ENCODE data around the gene CD207.
"Not testable (repeated sequence)": the region's sequence is repeated elsewhere in the genome, so short reads cannot be mapped to it uniquely, and the experiment has no call there.

The CD207 gene

DNA sequence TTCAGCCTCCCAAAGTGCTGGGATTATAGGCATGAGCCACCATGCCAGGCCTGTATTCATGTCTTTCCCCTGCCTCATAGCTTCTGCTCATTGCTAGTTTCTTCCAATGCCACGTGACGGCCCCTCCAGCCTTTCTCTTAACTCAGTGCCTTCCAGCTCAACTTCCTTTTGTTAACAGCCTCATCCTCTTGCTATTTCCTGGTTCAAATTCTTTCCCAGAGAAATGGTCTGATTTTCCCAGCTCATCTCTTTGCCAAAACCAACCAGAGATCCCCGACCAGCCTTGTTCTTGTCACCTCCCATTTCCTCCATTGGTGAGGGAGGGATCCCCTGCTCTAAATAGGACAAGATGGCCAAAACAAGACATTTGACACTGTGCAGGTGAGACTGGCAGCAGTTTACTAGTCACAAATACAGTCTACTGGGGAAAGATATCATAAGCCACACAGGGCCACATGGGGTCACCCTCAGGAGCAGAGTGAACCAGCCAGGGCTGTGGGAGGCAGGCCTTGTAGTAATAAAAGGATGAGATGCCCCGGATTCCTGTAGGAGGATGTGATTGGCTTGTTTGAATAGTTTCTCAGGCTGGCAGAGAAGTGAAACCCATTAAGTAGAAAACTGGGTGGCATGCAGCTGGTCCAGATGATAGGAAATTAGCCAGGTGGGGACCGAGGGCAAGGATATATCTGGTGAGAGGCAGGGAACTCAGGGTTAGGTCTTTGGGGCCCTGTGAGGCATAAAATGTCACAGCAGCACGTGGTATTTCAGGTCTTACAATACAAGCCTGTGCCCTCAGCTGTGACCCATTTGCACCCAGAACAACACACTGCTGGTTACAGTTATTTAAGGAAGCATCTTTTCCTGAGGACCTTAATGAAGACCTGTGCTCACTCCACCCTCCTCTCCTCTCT, 6.4 kb downstream of the CD207 start:
- DNase-seq: no peak

DNA sequence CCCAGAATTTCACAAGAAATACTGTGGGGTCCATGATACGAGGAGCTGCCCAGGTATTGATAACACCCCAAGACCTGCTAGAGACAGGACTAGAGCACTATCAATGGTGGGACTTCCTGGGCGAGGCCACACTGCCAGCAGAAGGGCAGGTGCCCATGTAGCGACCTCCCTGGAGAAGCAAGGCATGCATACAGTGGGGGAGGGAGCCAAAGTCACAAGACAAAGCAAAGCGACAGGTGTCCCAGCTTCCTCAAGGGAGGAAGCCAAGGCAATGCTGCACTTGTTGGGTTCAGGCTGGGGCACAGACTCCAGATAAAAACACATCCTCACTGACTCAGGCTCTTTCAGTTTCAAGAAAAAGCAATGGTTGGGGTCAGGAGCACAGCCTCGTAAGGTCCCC, 7.5 kb downstream of the CD207 start:
- DNase-seq: no peak

DNA sequence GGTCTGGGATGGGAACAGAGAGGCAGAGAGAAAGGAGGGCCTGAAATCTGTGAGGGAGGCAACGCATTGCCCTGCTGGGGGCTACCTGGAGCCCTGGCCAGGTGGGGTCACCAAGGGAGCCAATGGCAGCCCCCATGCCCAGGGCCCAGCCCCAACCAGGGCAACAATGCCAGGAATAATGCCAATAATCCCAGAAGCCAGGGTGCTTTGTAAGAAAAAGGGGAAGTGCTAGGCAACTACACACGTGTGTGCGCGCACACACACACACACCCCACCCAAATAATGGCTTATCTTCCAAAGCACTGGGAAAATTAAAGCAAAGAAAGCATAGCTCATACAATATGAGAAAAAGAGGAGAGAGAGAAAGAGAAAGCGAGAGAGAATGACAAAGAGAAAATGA, 8.2 kb downstream of the CD207 start:
- no peak for DNase-seq

DNA sequence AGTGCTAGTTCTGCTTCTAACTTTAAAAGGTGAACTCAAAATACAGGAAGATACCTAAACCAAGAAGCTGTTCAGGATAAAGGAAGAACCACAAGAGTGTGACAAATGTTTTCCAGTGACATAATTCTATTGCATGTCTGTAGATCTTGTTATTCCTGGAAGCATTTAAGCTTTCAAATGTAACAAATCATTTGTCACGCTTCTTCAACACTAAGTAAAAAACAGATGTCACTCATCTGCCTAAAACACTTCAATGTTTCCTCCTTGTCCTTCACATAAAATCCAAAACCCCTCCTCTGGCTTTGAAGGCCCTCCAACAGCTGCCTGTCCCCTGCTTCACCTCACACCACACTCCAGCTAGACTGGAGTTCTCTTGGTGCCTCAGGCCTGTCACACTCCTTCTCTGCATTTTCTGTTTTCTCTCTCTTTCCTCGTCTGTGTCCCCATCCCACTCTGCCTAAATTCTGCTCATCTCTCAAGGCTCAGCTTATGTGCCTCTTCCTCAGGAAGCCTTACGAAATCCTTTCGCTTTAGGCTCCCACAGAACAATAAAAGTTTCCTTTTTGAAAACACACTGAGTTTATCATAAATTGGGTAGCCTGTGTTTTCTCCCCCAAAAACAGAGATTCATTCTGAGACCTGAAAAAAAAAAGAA, 8.8 kb downstream of the CD207 start:
- no peak for DNase-seq

DNA sequence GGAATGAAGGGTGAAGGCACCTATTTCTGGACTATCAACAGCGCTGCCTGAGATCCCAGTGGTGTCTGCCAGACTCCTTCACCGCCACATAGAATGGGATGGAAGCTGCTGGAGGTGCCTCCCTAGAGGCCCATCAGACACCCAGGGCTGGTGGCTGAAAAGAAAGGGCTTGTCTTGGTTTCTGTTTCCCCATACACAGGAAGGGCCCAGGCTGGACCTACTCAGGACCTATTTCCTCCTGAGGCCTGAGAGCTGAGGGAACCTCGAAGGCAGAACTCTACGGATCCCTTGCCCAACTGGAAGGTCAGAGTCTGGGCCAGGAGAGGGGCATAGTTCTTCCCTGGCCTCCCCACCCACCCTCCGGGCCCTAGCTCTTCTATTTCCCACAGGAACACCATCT, 12.4 kb downstream of the CD207 start:
- peak; percentile 33 for DNase-seq

DNA sequence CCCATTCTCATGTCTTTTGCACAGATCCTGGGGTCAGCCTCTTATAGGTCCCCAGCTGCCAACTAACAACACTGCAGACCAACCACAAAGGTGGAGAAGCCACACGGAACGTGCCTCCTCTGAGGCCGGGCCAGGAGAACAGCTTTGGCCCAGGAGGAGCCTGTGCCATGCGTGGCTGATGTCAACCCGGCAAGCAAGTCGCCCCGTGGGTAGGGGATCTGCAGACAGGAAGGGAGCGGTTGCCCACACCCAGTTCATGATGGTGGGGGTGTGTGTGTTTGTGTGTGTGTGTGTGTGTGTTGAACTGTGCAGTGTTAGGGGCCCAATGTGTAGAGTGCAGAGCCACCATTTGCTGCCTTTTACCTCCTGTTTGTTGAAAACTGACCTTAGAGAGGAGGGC, 12.8 kb downstream of the CD207 start:
- DNase-seq: peak; percentile 35

GRCh38 chr2:70820499-70820898, 15.1 kb downstream of the CD207 start, which contains the start of gene CLEC4F:
CLEC4F (minus strand) TSS chr2:70820599; CDS start chr2:70820523, 76 bp downstream.
- peak; percentile 27 for DNase-seq

DNA sequence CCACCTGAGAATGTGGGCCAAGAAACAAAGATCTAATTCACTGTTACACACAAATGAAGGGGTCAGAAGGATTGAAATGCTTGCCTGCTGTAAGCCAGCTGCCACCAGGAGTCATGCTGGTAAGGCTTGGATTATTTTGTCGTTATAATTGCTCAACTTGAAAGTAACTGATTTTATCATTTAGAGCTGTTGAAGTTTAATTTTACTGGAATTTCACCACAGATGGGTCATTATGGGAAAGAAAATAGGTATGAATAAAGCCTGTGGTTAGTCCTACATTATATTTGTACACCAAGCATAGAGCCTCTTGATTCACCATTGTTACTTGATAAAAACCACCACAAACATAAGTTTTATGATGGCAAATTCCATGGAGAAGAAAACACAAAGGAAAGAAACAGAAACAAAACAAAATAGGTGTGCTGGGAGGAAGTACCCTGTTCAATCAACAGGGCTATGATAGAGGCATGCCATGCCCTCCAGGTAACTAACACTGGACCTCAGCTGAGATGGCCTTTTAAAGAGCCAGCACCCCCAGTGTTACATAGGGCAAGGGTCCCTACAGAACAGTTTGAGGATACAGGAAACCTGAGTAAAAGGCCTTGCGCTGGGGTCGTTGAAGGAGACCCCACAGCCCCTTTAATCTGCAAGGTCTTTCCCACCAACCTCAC, 18.2 kb downstream of the CD207 start:
- no peak for DNase-seq

GRCh38 chr2:70816726-70817125, 18.9 kb downstream of the CD207 start:
- DNase-seq: no peak

GRCh38 chr2:70808983-70809958, 26.3 kb downstream of the CD207 start:
- no peak for DNase-seq

DNA sequence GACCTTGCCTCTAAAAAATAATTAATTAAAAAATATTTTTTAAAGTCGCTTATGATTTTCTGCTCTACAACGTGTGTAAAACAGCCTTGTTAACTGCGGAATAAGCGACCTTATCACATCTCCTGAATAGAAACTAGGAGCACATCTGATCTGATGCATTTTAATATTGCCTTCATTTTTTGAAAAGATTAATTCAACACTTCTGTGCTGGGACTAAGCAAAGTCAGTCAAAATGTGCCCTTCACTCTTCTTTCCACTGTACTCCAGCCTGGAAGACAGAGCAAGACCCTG, 27.8 kb downstream of the CD207 start:
- DNase-seq: no peak

DNA sequence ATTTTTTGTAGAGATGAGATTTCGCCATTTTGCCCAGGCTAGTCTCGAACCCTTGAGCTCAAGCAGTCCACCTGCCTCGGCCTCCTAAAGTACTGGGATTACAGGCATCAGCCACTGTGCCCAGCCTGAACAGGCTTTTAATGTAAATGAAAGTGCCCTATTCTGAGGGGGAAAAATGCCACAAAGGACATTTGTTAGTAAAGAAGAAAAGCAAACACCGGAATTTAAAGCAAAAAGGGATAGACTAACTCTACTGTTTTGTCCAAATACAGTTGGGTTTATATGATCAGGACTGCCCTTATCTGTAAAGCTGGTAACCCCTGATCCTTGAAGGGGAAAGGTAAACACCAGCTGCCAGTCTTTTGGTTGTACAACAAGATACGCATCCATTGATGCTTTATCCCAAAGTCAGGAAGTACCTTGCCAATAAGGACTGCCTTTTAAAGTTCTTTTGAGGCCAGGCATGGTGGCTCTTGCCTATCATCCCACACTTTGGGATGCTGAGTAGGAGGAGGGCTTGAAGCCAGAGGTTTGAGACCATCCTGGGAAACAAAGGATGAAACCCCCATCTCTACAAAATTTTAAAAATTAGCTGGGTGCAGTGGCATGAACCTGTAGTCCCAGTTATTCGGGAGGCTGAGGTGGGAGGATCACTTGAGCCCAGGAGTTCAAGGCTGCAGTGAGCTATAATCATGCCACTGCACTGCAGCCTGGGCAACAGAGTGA, 28.4 kb downstream of the CD207 start:
- no peak for DNase-seq

GRCh38 chr2:70806620-70807019, 29.0 kb downstream of the CD207 start:
- DNase-seq: no peak

DNA sequence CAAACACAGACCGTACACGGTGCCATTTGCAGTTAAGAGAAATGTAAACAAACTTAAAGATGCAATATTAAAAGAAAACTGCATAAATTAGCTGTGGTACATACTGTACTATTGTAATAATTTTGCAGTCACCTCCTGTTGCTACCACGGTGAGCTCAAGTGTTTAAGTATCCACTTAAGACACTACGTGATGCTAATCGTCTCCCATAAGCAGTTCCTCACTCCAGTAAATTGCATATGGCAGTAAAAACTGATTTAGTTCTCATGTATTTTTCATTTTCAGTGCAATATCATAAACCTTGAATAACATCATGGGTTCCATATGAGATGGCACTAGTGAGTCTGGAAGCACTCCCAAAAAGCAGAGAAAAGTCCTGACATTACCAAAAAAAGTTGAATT, 29.6 kb downstream of the CD207 start:
- DNase-seq: no peak

DNA sequence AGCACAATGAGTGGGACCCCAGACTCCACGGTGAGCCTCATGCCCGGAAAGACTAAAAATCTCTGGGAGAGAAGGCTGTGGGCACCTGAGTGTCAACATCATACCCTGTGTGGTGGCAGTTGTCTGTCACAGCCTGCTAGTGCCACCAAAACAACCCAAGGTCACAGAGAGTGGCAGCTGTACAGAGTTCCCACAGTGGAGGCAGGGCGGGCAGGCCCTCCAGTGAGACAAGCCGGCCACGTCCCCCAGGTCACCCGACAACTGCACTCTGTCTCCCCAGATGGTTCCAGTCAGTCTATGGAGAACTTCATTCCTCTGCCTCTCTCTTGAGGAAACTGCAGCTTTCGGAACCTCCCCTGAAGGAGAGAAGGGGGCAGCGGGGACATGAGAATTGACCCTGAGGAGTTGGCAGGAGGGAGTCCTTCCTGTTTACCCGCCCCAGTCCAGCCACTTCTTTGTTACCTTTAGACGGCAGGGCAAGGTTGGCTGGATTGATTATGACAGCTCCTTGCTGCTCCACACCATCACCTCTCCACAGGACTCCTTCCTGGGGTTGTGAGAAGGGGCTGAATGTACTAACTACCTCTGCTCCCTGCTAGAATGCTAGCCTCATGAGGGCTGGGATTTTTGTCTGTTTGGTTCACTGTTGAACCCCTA, 33.9 kb downstream of the CD207 start:
- no peak for DNase-seq

GRCh38 chr2:70799706-70800105, 35.9 kb downstream of the CD207 start:
- no peak for DNase-seq

GRCh38 chr2:70797996-70798395, 37.6 kb downstream of the CD207 start:
- not testable (repeated sequence) for DNase-seq

- DNase-seq: no peak
These were observed 38.1 kb downstream of the CD207 start for GRCh38 chr2:70797506-70797905.

DNA sequence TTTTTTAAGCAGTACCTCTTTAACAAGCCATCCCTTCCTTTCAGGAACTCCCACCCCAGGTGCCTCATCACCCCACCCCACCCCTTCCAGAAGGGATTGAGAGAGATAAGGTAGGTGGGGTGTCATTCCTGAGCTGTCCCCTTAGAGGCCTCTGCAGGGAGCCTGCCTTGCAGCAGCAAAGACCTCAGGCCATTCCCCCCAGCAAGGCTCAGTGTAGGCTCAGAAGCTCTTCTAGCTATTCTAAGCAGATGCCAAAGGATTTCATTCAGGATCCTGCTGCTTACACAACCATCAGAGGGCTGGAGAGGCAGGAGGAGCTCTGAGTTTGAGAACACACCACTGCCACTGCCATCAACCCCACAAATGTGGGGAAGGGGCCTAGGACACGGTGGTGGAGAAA, 39.4 kb downstream of the CD207 start:
- no peak for DNase-seq

DNA sequence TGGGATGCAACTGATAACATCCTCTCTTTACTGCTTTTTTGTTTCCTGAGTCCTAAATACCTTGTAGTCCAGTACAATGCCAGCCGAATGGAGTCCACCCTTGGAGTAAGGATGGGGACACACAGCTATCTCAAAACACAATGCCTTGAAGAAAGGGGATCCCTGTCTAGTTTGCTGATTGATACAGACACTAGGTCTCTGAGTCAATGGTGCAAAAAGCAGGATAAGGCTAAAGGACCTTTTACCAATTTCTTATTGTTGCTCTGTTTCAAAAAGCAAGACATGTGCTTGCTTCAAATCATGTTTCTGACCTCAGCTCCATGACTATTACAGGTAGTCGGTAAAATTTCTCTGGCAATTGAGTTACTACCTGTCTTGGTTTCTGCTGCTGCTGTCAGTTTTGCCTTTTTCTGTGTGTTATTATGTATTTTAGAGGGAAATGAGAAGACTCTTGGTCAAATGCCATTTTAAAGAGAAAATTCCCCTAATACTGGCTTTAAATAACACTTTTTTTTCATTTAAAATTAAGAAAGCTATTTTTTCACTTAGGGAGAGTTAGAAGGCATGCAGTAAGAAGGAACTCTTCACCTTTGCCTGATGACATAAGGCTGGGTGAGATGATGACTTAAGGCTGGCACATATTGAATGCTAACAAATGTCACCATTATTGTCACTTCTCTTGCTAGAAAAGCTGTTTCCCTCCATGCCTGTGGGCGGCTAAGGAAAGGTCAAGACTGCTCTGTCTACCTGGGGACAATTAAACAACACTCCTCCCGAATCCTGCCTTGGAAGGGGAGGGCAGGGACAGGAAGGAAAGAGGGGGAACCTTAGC, 40.2 kb downstream of the CD207 start:
- no peak for DNase-seq

GRCh38 chr2:70793450-70793849, 42.2 kb downstream of the CD207 start:
- DNase-seq: no peak

Measured in islet precursor cell (in vitro differentiated cells).